Heart left ventricle (tissue), 16 donors: ENCODE results near the gene MYCL. TPM values are rescaled to one million over a fixed set of nuclear protein-coding genes. Genes with fewer than 3 reads are reported as not detected.

Experiments
- ATAC-seq, 4 donors: fragments of 200-7000 bp; cut with Tn5 transposase; one replicate each; pipeline ENCODE4 v1.9.1; 2020 to 2022; ENCODE audit warnings: moderate library complexity in 4 of 4, mild to moderate bottlenecking in 3 of 4, moderate number of reproducible peaks in 1 of 4
- DNase-seq, 5 donors: peaks; one replicate each; pipeline ENCODE4 v3.0.0-alpha.2; 2020
- H3K27ac ChIP-seq, 12 donors: fragments of 200-600 bp; sonication (generic) in 4 of 12; one replicate each; pipeline versions ENCODE4 v1.5.0 to v1.8.0; 2016 to 2022; ENCODE audit warnings: mild to moderate bottlenecking in 2 of 12
- H3K27me3 ChIP-seq, 9 donors: fragments of 200-600 bp; sonication (generic) in 2 of 9; one replicate each; pipeline versions ENCODE4 v1.5.1 to v1.8.0; 2016 to 2022; ENCODE audit warnings: mild to moderate bottlenecking in 3 of 9
- H3K36me3 ChIP-seq, 9 donors: fragments of 200-600 bp; sonication (generic) in 2 of 9; one replicate each; pipeline versions ENCODE4 v1.5.0 to v1.8.0; 2018 to 2022; ENCODE audit warnings: mild to moderate bottlenecking in 2 of 9
- H3K4me1 ChIP-seq, 12 donors: fragments of 200-600 bp; sonication (generic) in 4 of 12; one replicate each; pipeline versions ENCODE4 v1.5.0 to v1.8.0; 2016 to 2022; ENCODE audit warnings: mild to moderate bottlenecking in 3 of 12
- H3K4me3 ChIP-seq, 12 donors: fragments of 200-600 bp; sonication (generic) in 4 of 12; one replicate each; pipeline versions ENCODE4 v1.5.0 to v1.8.0; 2017 to 2022; ENCODE audit warnings: mild to moderate bottlenecking in 9 of 12, moderate library complexity in 4 of 12
- H3K9me3 ChIP-seq, 12 donors: fragments of 200-600 bp; sonication (generic) in 4 of 12; one replicate each; pipeline versions ENCODE4 v1.5.0 to v1.8.0; 2016 to 2022; ENCODE audit warnings: mild to moderate bottlenecking in 1 of 12
- POLR2A ChIP-seq, 2 donors: fragments of 450-650 bp; IDR thresholded peaks; one replicate each; pipeline ENCODE4 v1.6.1; 2017; ENCODE audit warnings: antibody characterized with exemption in 2 of 2, mild to moderate bottlenecking in 2 of 2, moderate library complexity in 2 of 2
- WGBS, 4 donors: extraction: QIAGEN DNeasy Blood & Tissue Kit in 2 of 4; methylation state at CpG; one replicate each; pipeline versions ENCODE4 v1.1.5 to v1.1.7; 2013 to 2018; 5-methylcytosine and 5-hydroxymethylcytosine counted together
- intact Hi-C, 10 donors: fragments of 100-400 bp; cut with DNase I; formaldehyde crosslinking; loops; one replicate each; pipeline versions ENCODE4 v1.11.1 to v1.14.2; 2022
- polyA plus RNA-seq, 2 donors: library from polyadenylated mRNA; stranded (reverse); fragments of 200-250 nt; gene quantifications; one replicate each; pipeline ENCODE4 v1.2.3, GENCODE V29; 2013
- total RNA-seq, 9 donors: library from RNA; depleted of rRNA in 2 of 9; stranded (reverse); fragments of >200 nt in 2 of 9; fragmentation: NEBNext Ultra II Directional in 3 of 9; extraction: Animal tissue kit (Norgen Biotek cat#: 25700) in 3 of 9; gene quantifications; one replicate each; pipeline versions ENCODE4 v1.1.0 to v1.2.4, GENCODE V29; 2016 to 2023
- TF ChIP-seq, protein P1 (sequence below), 12 donors: fragments of 200-600 bp; sonication (generic) in 4 of 12; IDR thresholded peaks; one replicate each; pipeline versions ENCODE4 v1.5.0 to v1.8.0; 2018 to 2022; ENCODE audit warnings: antibody characterized with exemption in 12 of 12, mild to moderate bottlenecking in 5 of 12
- donor health status: ischemic (EF 13 %, LVEDD 7.1; RV severe dilation, severe dysfunction).
- donor health status: healthy with polysubstance abuse.
- donor health status: DM: no; HTN: yes; CAD: no.
- donor health status: DM: no; HTN: no; CAD: no.
- donor health status: ischemic (EF 25% LVEDD 6.9; RV normal size, moderate dysfunction).
- donor health status: ischemic (EF 25% LVEDD 5.7; RV mildly dilated, moderate dysfunction).
- donor health status: healthy.
- donor health status: DM: yes; HTN: yes; CAD: no.
- donor health status: ischemic (EF 35%, LVEDD 5.7; RV mildly dilated, moderate dysfunction).
- donor health status: nonischemic (EF 11% LVEDD 7.7; RV severe dilation, severe dysfunction).
- donor health status: DM: yes; HTN: yes; CAD: no.
- donor health status: PGD.
- donor health status: ischemic (EF 29% LVEDD 5.4; RV normal size, mild dysfunction).
- donor health status: nonischemic (EF 23%, LVEDD 6.1; RV moderate dilation, normal function).

Gene MYCL
- total and polyA plus RNA-seq, 11 donors: 0.15 to 3.0 (median 0.60) TPM

DNA sequence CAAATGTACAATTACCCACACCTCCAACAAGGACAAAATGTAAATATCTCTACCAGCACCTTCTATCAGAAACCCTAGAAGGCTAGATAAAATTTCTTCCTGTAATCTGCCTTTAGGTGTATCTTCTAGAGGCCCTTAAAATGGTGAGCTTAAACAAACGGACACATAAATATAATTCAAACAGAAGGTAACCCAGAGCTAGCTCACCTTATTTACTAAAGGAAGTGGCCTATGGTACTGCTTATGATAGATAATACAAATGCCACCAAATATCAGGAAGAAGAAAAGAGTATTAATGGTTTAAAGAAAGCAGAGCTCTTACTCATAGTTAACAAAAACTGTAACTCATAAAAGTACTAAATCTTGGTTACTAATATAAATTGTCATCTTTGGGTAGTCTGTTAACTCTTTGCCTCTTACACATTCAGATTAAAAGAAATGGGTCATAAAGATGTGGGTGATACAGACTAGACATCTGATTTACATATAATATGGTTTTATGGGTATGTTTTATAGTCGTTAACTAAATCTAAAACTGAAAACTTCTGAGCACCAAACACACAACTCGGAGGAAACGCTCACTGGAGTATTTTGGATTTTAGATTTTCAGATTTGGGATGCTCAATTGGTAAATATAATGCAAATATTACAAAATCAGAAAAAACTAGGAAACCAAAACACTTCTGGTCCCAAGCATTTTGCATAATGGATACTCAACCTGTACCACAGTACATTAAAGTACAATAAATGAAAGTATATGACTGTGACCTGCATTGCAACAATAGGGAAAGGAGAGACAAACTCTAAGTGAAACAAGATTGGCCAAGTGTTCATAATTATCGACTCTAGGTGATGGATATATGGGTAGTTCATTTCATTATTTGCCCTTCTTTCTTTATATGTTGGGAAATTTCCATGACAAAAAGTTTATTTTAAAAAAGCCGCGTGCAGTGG lies 41.6 kb downstream of the MYCL start:
- H3K36me3 ChIP-seq: peaks cover 0 to 20% (median 14%) of the 10 kb centered on the region in 9 donors
- DNase-seq (no peak), ATAC-seq (no peak)
- no peaks in the 10 kb centered on the region for H3K27me3 ChIP-seq
- H3K4me3 ChIP-seq: no peak overlapping the region
- intact Hi-C loops: no loop called here
- no peak for TF ChIP-seq POLR2A (IDR thresholded peaks at IDR 0.05)
- TF ChIP-seq, protein P1, sequence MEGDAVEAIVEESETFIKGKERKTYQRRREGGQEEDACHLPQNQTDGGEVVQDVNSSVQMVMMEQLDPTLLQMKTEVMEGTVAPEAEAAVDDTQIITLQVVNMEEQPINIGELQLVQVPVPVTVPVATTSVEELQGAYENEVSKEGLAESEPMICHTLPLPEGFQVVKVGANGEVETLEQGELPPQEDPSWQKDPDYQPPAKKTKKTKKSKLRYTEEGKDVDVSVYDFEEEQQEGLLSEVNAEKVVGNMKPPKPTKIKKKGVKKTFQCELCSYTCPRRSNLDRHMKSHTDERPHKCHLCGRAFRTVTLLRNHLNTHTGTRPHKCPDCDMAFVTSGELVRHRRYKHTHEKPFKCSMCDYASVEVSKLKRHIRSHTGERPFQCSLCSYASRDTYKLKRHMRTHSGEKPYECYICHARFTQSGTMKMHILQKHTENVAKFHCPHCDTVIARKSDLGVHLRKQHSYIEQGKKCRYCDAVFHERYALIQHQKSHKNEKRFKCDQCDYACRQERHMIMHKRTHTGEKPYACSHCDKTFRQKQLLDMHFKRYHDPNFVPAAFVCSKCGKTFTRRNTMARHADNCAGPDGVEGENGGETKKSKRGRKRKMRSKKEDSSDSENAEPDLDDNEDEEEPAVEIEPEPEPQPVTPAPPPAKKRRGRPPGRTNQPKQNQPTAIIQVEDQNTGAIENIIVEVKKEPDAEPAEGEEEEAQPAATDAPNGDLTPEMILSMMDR (IDR thresholded peaks at IDR 0.05): no peak
- peaks cover 0 to 5% (median 0%) of the 10 kb centered on the region in 12 donors for H3K4me1 ChIP-seq
- 84 to 92% (median 88%) methylated on average over 7 of the region's 7 CpGs for WGBS, 4 donors
- H3K27ac ChIP-seq: no peak overlapping the region
- no peaks in the 10 kb centered on the region for H3K9me3 ChIP-seq

DNA sequence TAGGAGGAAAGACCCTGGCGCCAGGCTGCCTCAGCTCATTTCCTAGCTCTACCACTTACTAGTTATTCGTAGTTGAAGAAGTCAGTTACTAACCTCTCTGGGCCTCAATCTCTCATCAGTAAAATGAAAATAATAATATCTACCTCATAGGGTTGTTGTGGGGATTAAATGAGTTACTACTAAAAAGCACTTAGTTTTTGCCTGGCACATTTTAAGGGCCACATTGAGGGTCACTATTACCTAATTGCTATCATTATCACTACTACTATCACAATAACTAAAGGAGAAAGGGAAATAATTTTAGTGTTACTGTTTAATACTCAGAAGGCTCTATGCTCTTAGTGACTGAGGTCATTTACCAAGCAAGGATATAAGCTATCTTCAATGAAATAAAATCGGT lies 43.4 kb downstream of the MYCL start:
- Histone ChIP-seq H3K27me3 (no peaks in the 10 kb centered on the region), H3K36me3 (peaks cover 0 to 38% (median 30%) of the 10 kb centered on the region in 9 donors), H3K9me3 (no peaks in the 10 kb centered on the region), H3K4me1 (peaks cover 0 to 5% (median 0%) of the 10 kb centered on the region in 12 donors), H3K27ac (no peak overlapping the region), H3K4me3 (no peak overlapping the region)
- ATAC-seq (no peak), DNase-seq (no peak)
- 89 to 92% (median 91%) methylated on average over 3 of the region's 3 CpGs for WGBS, 4 donors
- no peak for TF ChIP-seq POLR2A (IDR thresholded peaks at IDR 0.05)
- TF ChIP-seq, protein P1 (IDR thresholded peaks at IDR 0.05): no peak
- intact Hi-C loops: no loop called here

DNA sequence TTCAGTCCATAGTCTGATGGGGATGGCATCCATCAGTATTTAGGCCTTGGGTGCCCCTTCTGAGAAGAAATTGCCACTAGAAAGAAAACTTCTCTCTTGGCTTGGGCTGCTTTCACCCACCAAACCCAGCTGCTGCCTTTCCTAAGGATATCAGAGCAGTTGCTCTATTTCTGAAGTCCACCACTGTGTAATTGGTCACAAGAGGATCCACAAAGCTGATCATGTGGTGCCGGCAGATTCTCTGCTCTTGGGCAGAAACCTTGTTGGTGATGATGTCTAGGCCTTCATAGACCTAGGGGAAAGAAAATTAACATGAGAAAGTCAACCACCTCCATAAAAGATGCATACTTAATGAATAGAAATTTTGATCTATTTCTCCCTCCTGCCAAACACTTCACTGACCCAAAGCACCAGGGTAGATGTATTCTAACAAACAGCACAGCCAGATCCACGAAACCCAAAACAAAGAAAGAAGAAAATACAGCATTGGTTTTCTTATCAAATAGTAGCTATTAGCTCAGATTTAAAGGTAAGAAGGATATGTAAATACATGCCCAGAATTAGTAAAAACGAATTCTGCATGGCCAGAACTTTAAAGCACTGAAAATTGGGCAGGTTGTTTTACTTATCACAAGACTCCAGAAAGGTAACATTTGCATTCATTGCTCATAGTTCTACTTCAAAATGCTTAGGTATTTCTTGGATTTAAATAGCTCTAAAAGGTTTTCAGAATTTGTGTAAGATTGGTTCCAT lies 44.4 kb downstream of the MYCL start:
- no peaks in the 10 kb centered on the region for H3K9me3 ChIP-seq
- no peak for TF ChIP-seq POLR2A (IDR thresholded peaks at IDR 0.05)
- TF ChIP-seq, protein P1 (IDR thresholded peaks at IDR 0.05): no peak
- ATAC-seq (no peak), DNase-seq (no peak)
- peaks cover 0 to 5% (median 0%) of the 10 kb centered on the region in 12 donors for H3K4me1 ChIP-seq
- 91 to 96% (median 95%) methylated on average over 3 of the region's 3 CpGs for WGBS, 4 donors
- intact Hi-C loops: no loop called here
- H3K27ac ChIP-seq: no peak overlapping the region
- no peaks in the 10 kb centered on the region for H3K27me3 ChIP-seq
- H3K4me3 ChIP-seq: no peak overlapping the region
- peaks cover 0 to 41% (median 33%) of the 10 kb centered on the region in 9 donors for H3K36me3 ChIP-seq

DNA sequence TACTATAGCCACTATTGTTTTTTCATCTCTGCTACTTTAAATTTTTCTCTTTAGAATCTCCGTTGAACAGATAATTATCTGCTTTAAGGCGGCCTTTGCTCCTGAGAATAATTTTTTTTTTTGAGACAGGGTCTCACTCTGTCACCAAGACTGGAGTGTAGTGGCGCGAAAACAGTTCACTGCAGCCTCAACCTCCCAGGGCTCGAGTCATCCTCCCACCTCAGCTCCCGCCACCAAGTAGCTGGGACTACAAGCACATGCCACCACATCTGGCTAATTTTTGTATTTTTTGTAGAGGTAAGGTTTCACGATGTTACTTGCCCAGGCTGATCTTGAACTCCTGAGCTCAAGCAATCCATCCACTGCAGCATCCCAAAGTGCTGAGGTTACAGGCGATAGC lies 47.0 kb downstream of the MYCL start:
- Histone ChIP-seq H3K27me3 (no peaks in the 10 kb centered on the region), H3K4me1 (peaks cover 0 to 9% (median 0%) of the 10 kb centered on the region in 12 donors), H3K4me3 (no peak overlapping the region), H3K9me3 (no peaks in the 10 kb centered on the region), H3K36me3 (peaks cover 0 to 51% (median 39%) of the 10 kb centered on the region in 9 donors), H3K27ac (no peak overlapping the region)
- WGBS, 4 donors: 90 to 98% (median 97%) methylated on average over 8 of the region's 8 CpGs
- intact Hi-C loops: loop anchor here in 1 of 10 donors (5.0 kb wide), 1 partner anchor 43 kb away; no protein-coding TSS in a partner anchor
- ATAC-seq (no peak), DNase-seq (no peak)
- TF ChIP-seq, protein P1 (IDR thresholded peaks at IDR 0.05): no peak
- no peak for TF ChIP-seq POLR2A (IDR thresholded peaks at IDR 0.05)
